Naive thymus-derived CD4-positive, alpha-beta T cell (primary cell): ENCODE results near the gene OVCA2. TPM values are rescaled to one million over a fixed set of nuclear protein-coding genes. Genes with fewer than 3 reads are reported as not detected.

Experiments used
- ATAC-seq: fragments of 150-1000 bp; cut with Tn5 transposase; 2 replicates; pipeline ENCODE4 v1.10.0; 2021; ENCODE audit warnings: mild to moderate bottlenecking, moderate library complexity
- CTCF ChIA-PET: fragments of 350-600 bp; sonication (Branson Sonifier 250); formaldehyde crosslinking; loops from one replicate; lab custom pipeline; 2021; ENCODE audit warnings: antibody characterized with exemption; lab: Charles Lee
- POLR2A ChIA-PET: fragments of 350-600 bp; sonication (Branson Sonifier 250); formaldehyde crosslinking; loops from one replicate; lab custom pipeline; 2021; ENCODE audit warnings: antibody characterized with exemption, inconsistent platforms; lab: Charles Lee
- DNase-seq, 9 donors: peaks; one replicate each; pipeline versions ENCODE4 v3.0.0 to v3.0.0-alpha.2; 2020 to 2022; ENCODE audit warnings: mixed read lengths in 1 of 9
- H3K27ac ChIP-seq: one replicate; pipeline ENCODE4 v1.7.0; 2013; ENCODE audit warnings: mild to moderate bottlenecking, low read depth, low read length, moderate library complexity
- H3K27me3 ChIP-seq, 2 donors: one replicate each; pipeline ENCODE4 v1.7.0; 2013; ENCODE audit warnings: low read length in 2 of 2, mild to moderate bottlenecking in 2 of 2, moderate library complexity in 2 of 2; ENCODE audit not compliant: control insufficient read depth in 2 of 2, insufficient read depth in 2 of 2
- H3K36me3 ChIP-seq, 3 experiments: 1 replicate in 2 of 3; 2 replicates in 1 of 3; pipeline ENCODE4 v1.7.0; 2013; ENCODE audit warnings: low read length in 3 of 3, mild to moderate bottlenecking in 3 of 3, moderate library complexity in 1 of 3; ENCODE audit not compliant: insufficient read depth in 3 of 3, control insufficient read depth in 2 of 3
- H3K4me1 ChIP-seq, 2 donors: one replicate each; pipeline ENCODE4 v1.7.0; 2013; ENCODE audit warnings: low read length in 2 of 2, mild to moderate bottlenecking in 2 of 2, moderate library complexity in 1 of 2; ENCODE audit not compliant: control insufficient read depth in 2 of 2, insufficient read depth in 2 of 2
- H3K4me3 ChIP-seq: 2 replicates; pipeline ENCODE4 v1.7.0; 2013; ENCODE audit warnings: mild to moderate bottlenecking, low read length
- H3K9me3 ChIP-seq, 3 experiments: 1 replicate in 2 of 3; 2 replicates in 1 of 3; pipeline ENCODE4 v1.7.0; 2013; ENCODE audit warnings: low read length in 3 of 3; ENCODE audit not compliant: control insufficient read depth in 2 of 3
- H3K27ac Mint-ChIP-seq, 9 donors: one replicate each; pipeline ENCODE4 v1.8.0; 2020 to 2022; ENCODE audit warnings: mixed read lengths in 9 of 9, mild to moderate bottlenecking in 8 of 9, moderate library complexity in 5 of 9, inconsistent platforms in 2 of 9
- H3K27me3 Mint-ChIP-seq, 5 donors: one replicate each; pipeline ENCODE4 v1.8.0; 2021 to 2022; ENCODE audit warnings: mixed read lengths in 5 of 5, mild to moderate bottlenecking in 1 of 5
- H3K36me3 Mint-ChIP-seq, 5 donors: one replicate each; pipeline ENCODE4 v1.8.0; 2020 to 2022; ENCODE audit warnings: mixed read lengths in 5 of 5, mild to moderate bottlenecking in 3 of 5, inconsistent platforms in 1 of 5
- H3K4me1 Mint-ChIP-seq, 7 donors: one replicate each; pipeline ENCODE4 v1.8.0; 2020 to 2022; ENCODE audit warnings: mixed read lengths in 7 of 7, mild to moderate bottlenecking in 3 of 7, inconsistent platforms in 1 of 7
- H3K4me3 Mint-ChIP-seq, 10 donors: one replicate each; pipeline ENCODE4 v1.8.0; 2020 to 2022; ENCODE audit warnings: mild to moderate bottlenecking in 10 of 10, mixed read lengths in 10 of 10, moderate library complexity in 6 of 10, inconsistent platforms in 2 of 10
- H3K9me3 Mint-ChIP-seq, 11 donors: one replicate each; pipeline ENCODE4 v1.8.0; 2020 to 2022; ENCODE audit warnings: mixed read lengths in 11 of 11, mild to moderate bottlenecking in 4 of 11, inconsistent platforms in 1 of 11, moderate library complexity in 1 of 11
- intact Hi-C, 2 donors: fragments of 100-400 bp; cut with micrococcal nuclease; formaldehyde crosslinking; loops; one replicate each; pipeline ENCODE4 v1.15.1; 2023
- polyA plus RNA-seq, 2 donors: library from polyadenylated mRNA; unstranded; fragments of 300-500 nt; fragmentation: Illumina TruSeq; gene quantifications; one replicate each; pipeline ENCODE4 v1.2.3, GENCODE V29; 2021
- total RNA-seq, 6 experiments: library from RNA in 5 of 6; stranded (reverse) in 5 of 6; gene quantifications; 1 replicate in 5 of 6; 2 replicates in 1 of 6; pipeline ENCODE4 v1.2.3 and lab custom pipeline; 2021 to 2026

Gene OVCA2
- total and polyA plus RNA-seq, 7 experiments from 2014 or later, result 24.5 to 65.5 (median 34.0) TPM

DNA sequence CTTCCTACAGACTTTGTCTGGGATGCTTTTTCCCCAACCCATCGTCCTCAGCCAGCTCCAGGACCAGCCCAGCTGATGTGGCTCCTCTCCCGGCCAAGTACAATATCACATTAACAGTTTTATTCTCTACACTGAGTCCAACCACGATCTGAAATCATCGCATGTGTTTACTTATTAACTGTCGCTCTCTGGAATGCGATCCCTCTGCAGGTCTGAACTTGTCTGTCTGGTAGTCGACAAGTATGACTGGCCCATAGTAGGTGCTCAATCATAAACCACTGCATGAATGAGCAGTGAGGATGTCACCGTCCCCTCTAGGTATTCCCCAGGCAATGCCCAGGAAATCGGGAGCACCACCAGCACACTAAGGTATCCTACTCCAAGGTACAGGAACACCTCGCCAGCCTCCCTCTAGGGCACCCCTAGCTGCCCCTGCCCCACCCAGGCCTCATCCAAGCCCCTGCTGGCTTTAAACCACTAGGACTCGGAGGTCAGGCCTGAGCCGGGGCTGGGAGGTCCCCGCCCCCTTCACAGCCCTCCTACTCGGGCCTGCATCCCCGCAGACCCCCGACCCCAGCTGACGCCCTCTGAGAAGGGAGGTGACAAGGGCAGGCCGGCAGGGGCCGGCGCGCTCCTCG is 44.4 kb upstream of the OVCA2 start:
- Mint-ChIP-seq H3K4me1 (peaks cover 0 to 10% (median 0%) of the 10 kb centered on the region in 7 donors), H3K27ac (peak overlapping the region in 1 of 9 donors; percentile 16), H3K4me3 (peak overlapping the region in 4 of 10 donors; percentile 1 to 49 (median 19)), H3K36me3 (peaks cover 0 to 7% (median 0%) of the 10 kb centered on the region in 5 donors), H3K9me3 (no peaks in the 10 kb centered on the region), H3K27me3 (peaks cover 30 to 41% (median 31%) of the 10 kb centered on the region in 5 donors)
- ATAC-seq (no peak), DNase-seq (no peak)
- CTCF ChIA-PET, result no interaction called here
- H3K36me3 ChIP-seq, result no peaks in the 10 kb centered on the region
- H3K4me3 ChIP-seq, result no peak overlapping the region
- POLR2A ChIA-PET, result no interaction called here
- intact Hi-C loops, result no loop called here
- no peaks in the 10 kb centered on the region for H3K27me3 ChIP-seq
- H3K9me3 ChIP-seq, result no peaks in the 10 kb centered on the region
- H3K4me1 ChIP-seq, result no peaks in the 10 kb centered on the region
- no peak overlapping the region for H3K27ac ChIP-seq

DNA sequence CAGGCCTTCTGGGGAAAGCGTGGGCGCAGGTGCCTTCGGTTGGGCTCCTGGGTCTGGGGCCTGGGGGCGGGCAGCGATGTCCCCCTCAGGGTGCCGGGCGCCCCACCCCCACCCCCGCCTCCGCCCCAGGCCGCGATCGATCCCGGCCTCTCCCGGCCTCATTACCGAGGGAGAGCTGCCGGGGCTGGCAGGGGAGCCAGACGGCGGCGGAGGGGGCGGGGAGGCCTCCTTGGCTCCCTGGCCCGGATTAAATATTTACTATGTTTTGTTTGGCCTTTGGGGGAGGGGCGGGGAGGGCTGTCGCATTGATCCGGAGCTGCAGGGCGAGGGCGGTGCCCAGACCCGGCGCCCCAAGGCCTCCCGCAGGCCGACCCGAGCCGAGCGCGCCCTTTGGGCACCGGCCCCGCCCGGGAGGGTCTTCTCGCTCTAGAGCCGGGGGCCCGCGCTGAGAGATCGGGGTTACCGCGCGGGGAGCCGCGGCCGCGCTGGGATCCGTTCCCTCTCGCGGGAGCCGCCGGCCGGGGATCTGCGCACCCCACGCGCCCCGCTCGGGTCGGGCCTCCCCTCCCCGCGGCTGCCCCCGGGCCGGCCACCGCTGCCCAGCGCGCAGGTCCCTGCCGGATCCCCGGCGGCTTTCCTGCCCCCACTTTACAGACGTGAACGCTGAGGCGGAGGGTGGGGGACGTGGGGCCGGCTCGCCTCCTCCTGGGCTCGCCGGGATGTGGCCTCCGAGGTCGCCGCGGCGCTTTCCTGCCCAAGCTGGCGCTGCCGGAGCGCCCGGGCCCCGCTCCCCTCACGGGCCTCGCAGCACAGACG is 43.7 kb upstream of the OVCA2 start:
- ATAC-seq (no peak), DNase-seq (no peak)
- H3K4me3 ChIP-seq, result no peak overlapping the region
- intact Hi-C loops, result no loop called here
- H3K4me1 ChIP-seq, result no peaks in the 10 kb centered on the region
- CTCF ChIA-PET, result no interaction called here
- H3K9me3 ChIP-seq, result no peaks in the 10 kb centered on the region
- Mint-ChIP-seq H3K27ac (no peak overlapping the region), H3K9me3 (no peaks in the 10 kb centered on the region), H3K27me3 (peaks cover 31 to 41% (median 32%) of the 10 kb centered on the region in 5 donors), H3K4me1 (peaks cover 0 to 10% (median 0%) of the 10 kb centered on the region in 7 donors), H3K36me3 (peaks cover 0 to 7% (median 0%) of the 10 kb centered on the region in 5 donors), H3K4me3 (peak overlapping the region in 1 of 10 donors; percentile 70)
- no peaks in the 10 kb centered on the region for H3K36me3 ChIP-seq
- H3K27ac ChIP-seq, result no peak overlapping the region
- H3K27me3 ChIP-seq, result no peaks in the 10 kb centered on the region
- POLR2A ChIA-PET, result no interaction called here

DNA sequence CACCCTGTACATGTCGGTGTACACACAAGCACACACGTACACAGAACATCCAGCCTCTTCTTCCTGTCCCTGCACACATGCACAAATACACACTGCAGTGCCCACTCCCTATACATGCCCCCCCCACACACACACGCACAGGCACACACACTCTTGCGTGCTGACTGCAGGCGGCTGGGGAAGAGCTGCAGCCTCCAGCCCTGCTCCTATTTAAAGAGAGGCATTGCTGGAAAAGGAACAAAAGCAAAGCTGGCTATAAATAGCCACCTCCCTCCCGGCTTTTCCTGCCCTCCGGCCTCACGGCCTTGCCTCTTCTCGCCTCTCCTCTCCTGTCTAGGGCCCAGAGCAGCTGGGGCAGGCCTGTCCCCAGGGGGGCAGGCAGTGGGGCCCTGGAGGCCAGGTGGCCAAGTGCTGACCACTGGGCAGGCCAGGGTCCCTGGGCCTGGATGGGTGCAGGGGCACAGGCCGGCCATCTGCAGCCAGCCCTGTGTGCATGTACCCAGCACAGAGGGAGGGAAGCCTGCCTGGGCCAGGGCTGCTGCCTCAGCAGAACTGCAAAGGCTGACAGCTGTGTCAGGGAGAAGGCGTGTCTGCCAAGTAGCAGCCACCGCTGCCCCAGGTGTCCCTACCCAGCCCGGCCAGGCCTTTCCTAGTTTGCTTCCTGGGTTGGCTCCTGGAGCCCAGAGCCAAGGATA is 42.1 kb upstream of the OVCA2 start:
- Histone ChIP-seq H3K4me1 (no peaks in the 10 kb centered on the region), H3K36me3 (no peaks in the 10 kb centered on the region), H3K27ac (no peak overlapping the region), H3K9me3 (no peaks in the 10 kb centered on the region), H3K27me3 (no peaks in the 10 kb centered on the region), H3K4me3 (no peak overlapping the region)
- POLR2A ChIA-PET, result no interaction called here
- Mint-ChIP-seq H3K36me3 (peaks cover 0 to 7% (median 0%) of the 10 kb centered on the region in 5 donors), H3K9me3 (no peaks in the 10 kb centered on the region), H3K27ac (peak overlapping the region in 1 of 9 donors; percentile 11), H3K27me3 (peaks cover 26 to 41% (median 32%) of the 10 kb centered on the region in 5 donors), H3K4me3 (peak overlapping the region in 8 of 10 donors; percentile 7 to 70 (median 48)), H3K4me1 (peaks cover 0 to 10% (median 0%) of the 10 kb centered on the region in 7 donors)
- intact Hi-C loops, result no loop called here
- no peak for ATAC-seq
- no peak for DNase-seq
- CTCF ChIA-PET, result no interaction called here

DNA sequence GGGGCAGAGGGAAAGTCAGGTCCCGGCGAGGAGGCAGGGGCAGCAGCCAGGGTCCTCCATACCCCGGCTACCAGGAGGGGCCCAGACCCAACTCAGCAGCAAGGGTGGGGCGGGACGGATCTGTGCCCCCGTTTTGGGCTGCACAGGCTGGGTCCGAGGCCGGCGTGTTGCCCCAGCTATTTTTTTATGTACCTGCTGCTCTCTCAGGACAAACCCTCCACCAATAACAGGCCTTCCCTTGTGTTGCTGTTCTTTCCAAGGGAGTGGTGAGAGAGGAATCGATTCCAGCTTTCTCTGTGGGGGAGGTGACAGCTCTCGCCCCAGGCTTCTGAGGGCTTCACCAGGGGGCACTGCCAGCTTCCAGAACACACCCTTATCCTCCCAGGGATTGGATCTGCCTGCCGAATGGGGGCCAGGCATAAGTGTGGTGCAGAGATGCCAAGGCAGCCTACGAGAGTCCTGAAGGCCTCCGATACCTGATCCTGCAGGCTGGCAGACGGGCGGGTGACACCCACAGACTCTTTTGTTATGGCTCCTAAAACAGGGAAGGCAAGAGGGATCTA is 39.0 kb upstream of the OVCA2 start:
- no peaks in the 10 kb centered on the region for H3K36me3 Mint-ChIP-seq
- H3K4me3 Mint-ChIP-seq, result no peak overlapping the region
- H3K27ac ChIP-seq, result no peak overlapping the region
- H3K27ac Mint-ChIP-seq, result no peak overlapping the region
- POLR2A ChIA-PET, result no interaction called here
- H3K9me3 Mint-ChIP-seq, result no peaks in the 10 kb centered on the region
- CTCF ChIA-PET, result no interaction called here
- no peak overlapping the region for H3K4me3 ChIP-seq
- ATAC-seq, result no peak
- no peaks in the 10 kb centered on the region for H3K4me1 ChIP-seq
- intact Hi-C loops, result no loop called here
- no peaks in the 10 kb centered on the region for H3K27me3 ChIP-seq
- no peaks in the 10 kb centered on the region for H3K36me3 ChIP-seq
- H3K4me1 Mint-ChIP-seq, result peaks cover 0 to 10% (median 0%) of the 10 kb centered on the region in 7 donors
- H3K9me3 ChIP-seq, result no peaks in the 10 kb centered on the region
- DNase-seq, result no peak
- H3K27me3 Mint-ChIP-seq, result peaks cover 10 to 18% (median 14%) of the 10 kb centered on the region in 5 donors

DNA sequence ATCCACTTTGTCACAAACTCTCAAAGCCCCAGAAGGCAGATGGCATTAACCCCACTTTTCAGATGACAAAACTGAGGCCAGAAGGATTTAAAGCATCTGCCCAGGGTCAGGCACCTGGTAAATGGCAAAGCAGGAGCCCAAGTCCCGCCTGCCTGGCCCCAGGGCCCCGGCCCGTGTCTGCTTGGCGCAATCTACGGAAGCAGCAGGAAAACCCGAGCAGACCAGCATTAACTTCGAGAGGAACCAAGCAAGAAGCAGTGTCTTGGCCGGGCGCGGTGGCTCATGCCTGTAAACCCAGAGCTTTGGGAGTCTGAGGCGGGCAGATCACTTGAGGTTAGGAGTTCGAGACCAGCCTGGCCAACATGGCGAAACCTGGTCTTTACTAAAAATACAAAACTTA is 38.3 kb upstream of the OVCA2 start:
- peaks cover 10 to 18% (median 14%) of the 10 kb centered on the region in 5 donors for H3K27me3 Mint-ChIP-seq
- ATAC-seq (no peak), DNase-seq (no peak)
- intact Hi-C loops, result no loop called here
- H3K4me3 Mint-ChIP-seq, result no peak overlapping the region
- CTCF ChIA-PET, result no interaction called here
- no peak overlapping the region for H3K4me3 ChIP-seq
- H3K27ac Mint-ChIP-seq, result no peak overlapping the region
- no peaks in the 10 kb centered on the region for H3K4me1 ChIP-seq
- no peaks in the 10 kb centered on the region for H3K9me3 ChIP-seq
- peaks cover 0 to 10% (median 0%) of the 10 kb centered on the region in 7 donors for H3K4me1 Mint-ChIP-seq
- H3K27ac ChIP-seq, result no peak overlapping the region
- no peaks in the 10 kb centered on the region for H3K27me3 ChIP-seq
- H3K36me3 ChIP-seq, result no peaks in the 10 kb centered on the region
- H3K36me3 Mint-ChIP-seq, result no peaks in the 10 kb centered on the region
- POLR2A ChIA-PET, result no interaction called here
- H3K9me3 Mint-ChIP-seq, result no peaks in the 10 kb centered on the region

DNA sequence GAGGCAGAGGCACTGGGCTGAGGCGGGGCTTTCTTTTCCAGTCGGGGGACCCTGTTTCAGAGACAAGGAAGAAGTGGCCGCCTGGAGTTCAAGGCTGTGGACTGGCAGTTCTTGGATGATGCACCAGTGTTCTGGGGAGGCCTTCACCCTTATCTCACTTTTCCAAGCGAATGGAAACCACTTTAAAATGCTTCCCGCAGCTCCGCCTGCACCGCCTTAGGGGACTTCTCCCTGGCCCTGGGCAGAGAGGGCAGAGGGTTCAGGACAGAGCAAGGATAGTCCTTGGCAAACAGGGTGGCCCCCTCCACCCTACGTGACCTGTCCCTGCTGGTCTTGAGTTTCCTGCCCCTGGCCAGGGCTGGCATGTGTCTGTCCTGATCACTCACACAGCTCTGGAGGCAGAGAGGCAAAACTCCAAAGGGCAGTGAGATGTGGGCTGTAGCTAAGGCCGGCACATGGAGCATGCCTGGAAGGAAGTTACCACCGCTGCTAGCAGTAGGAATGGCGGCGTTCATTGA is 37.3 kb upstream of the OVCA2 start:
- H3K27me3 Mint-ChIP-seq, result peaks cover 1 to 10% (median 6%) of the 10 kb centered on the region in 5 donors
- Histone ChIP-seq H3K9me3 (no peaks in the 10 kb centered on the region), H3K27me3 (no peaks in the 10 kb centered on the region), H3K4me1 (no peaks in the 10 kb centered on the region), H3K4me3 (no peak overlapping the region), H3K36me3 (no peaks in the 10 kb centered on the region), H3K27ac (no peak overlapping the region)
- CTCF ChIA-PET, result no interaction called here
- no peak overlapping the region for H3K27ac Mint-ChIP-seq
- no peak for DNase-seq
- no peak overlapping the region for H3K4me3 Mint-ChIP-seq
- no peaks in the 10 kb centered on the region for H3K9me3 Mint-ChIP-seq
- peaks cover 0 to 1% (median 0%) of the 10 kb centered on the region in 7 donors for H3K4me1 Mint-ChIP-seq
- H3K36me3 Mint-ChIP-seq, result no peaks in the 10 kb centered on the region
- ATAC-seq, result no peak
- intact Hi-C loops, result no loop called here
- POLR2A ChIA-PET, result no interaction called here
